Esophagus muscularis mucosa (tissue), 4 donors: ENCODE measurements around the gene DQX1. TPM values are rescaled to one million over a fixed set of nuclear protein-coding genes. Genes with fewer than 3 reads are reported as not detected.
"Not testable (repeated sequence)": the region's sequence is repeated elsewhere in the genome, so short reads cannot be mapped to it uniquely, and the experiment has no call there.

Source experiments
- DNase-seq: peaks from one replicate; pipeline ENCODE4 v3.0.0-alpha.2; 2017; ENCODE audit errors: extremely low spot score
- H3K27ac ChIP-seq, 4 donors: fragments of 200-600 bp; sonication (generic); replicated peaks in 1 of 4; 1 replicate in 3 of 4; 2 replicates in 1 of 4; pipeline ENCODE4 v1.5.1; 2016 to 2019; ENCODE audit warnings: mild to moderate bottlenecking in 1 of 4
- H3K27me3 ChIP-seq, 4 donors: fragments of 200-600 bp; sonication (generic); one replicate each; pipeline versions ENCODE4 v1.5.1 to v1.6.0; 2016 to 2019
- H3K36me3 ChIP-seq, 4 donors: fragments of 200-600 bp; sonication (generic); one replicate each; pipeline ENCODE4 v1.5.1; 2016 to 2019
- H3K4me1 ChIP-seq, 4 donors: fragments of 200-600 bp; sonication (generic); one replicate each; pipeline ENCODE4 v1.5.1; 2016 to 2019
- H3K4me3 ChIP-seq, 4 donors: fragments of 200-600 bp; sonication (generic); 1 replicate in 2 of 4; 2 replicates in 2 of 4; pipeline ENCODE4 v1.5.1; 2016 to 2019; ENCODE audit warnings: mild to moderate bottlenecking in 4 of 4, moderate library complexity in 1 of 4
- H3K9me3 ChIP-seq, 4 donors: fragments of 200-600 bp; sonication (generic); 1 replicate in 3 of 4; 2 replicates in 1 of 4; pipeline ENCODE4 v1.5.1; 2016 to 2019
- EP300 ChIP-seq: sonication (generic); formaldehyde crosslinking; IDR thresholded peaks from one replicate; pipeline ENCODE4 v1.6.1; 2017; ENCODE audit warnings: antibody characterized with exemption
- POLR2A ChIP-seq: fragments of 450-650 bp; IDR thresholded peaks from one replicate; pipeline ENCODE4 v1.6.1; 2017; ENCODE audit warnings: antibody characterized with exemption, moderate library complexity, mild to moderate bottlenecking, low read depth
- POLR2AphosphoS5 ChIP-seq, 2 donors: sonication (generic); formaldehyde crosslinking; IDR thresholded peaks; one replicate each; pipeline ENCODE4 v1.6.1; 2017; ENCODE audit warnings: antibody characterized with exemption in 2 of 2
- WGBS: methylation state at CpG from one replicate; pipeline ENCODE4 v1.1.5; 2018; 5-methylcytosine and 5-hydroxymethylcytosine counted together
- intact Hi-C: fragments of 100-400 bp; cut with DNase I; formaldehyde crosslinking; loops from one replicate; pipeline ENCODE4 v1.15.1; 2023
- total RNA-seq, 4 donors: library from RNA; depleted of rRNA; stranded (reverse); fragments of >200 nt; gene quantifications; one replicate each; pipeline versions ENCODE4 v1.1.0 to v1.2.1, GENCODE V29; 2016
- TF ChIP-seq, protein P1 (sequence below), 3 experiments: fragments of 200-600 bp in 2 of 3; fragments of 450-650 bp in 1 of 3; sonication (generic) in 2 of 3; IDR thresholded peaks; one replicate each; pipeline ENCODE4 v1.5.1; 2017 to 2019; ENCODE audit warnings: antibody characterized with exemption in 3 of 3, mild to moderate bottlenecking in 2 of 3, moderate library complexity in 1 of 3

The DQX1 gene
- total RNA-seq, 4 donors from 2014 or later, result not detected

GRCh38 chr2:74564222-74564621 is 38.2 kb upstream of the DQX1 start:
- intact Hi-C loops, result no loop called here

GRCh38 chr2:74562126-74562775 is 36.2 kb upstream of the DQX1 start:
- H3K4me3 ChIP-seq, result no peak overlapping the region
- 83% methylated on average over 6 of the region's 7 CpGs for WGBS
- no peak for DNase-seq
- TF ChIP-seq POLR2AphosphoS5 (IDR thresholded peaks at IDR 0.05) (no peak), EP300 (no peak), POLR2A (no peak)
- TF ChIP-seq, protein P1, sequence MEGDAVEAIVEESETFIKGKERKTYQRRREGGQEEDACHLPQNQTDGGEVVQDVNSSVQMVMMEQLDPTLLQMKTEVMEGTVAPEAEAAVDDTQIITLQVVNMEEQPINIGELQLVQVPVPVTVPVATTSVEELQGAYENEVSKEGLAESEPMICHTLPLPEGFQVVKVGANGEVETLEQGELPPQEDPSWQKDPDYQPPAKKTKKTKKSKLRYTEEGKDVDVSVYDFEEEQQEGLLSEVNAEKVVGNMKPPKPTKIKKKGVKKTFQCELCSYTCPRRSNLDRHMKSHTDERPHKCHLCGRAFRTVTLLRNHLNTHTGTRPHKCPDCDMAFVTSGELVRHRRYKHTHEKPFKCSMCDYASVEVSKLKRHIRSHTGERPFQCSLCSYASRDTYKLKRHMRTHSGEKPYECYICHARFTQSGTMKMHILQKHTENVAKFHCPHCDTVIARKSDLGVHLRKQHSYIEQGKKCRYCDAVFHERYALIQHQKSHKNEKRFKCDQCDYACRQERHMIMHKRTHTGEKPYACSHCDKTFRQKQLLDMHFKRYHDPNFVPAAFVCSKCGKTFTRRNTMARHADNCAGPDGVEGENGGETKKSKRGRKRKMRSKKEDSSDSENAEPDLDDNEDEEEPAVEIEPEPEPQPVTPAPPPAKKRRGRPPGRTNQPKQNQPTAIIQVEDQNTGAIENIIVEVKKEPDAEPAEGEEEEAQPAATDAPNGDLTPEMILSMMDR (IDR thresholded peaks at IDR 0.05), result no peak
- H3K27me3 ChIP-seq, result peaks cover 0 to 29% (median 0%) of the 10 kb centered on the region in 4 donors
- H3K36me3 ChIP-seq, result no peaks in the 10 kb centered on the region
- intact Hi-C loops, result no loop called here
- no peaks in the 10 kb centered on the region for H3K9me3 ChIP-seq
- no peak overlapping the region for H3K27ac ChIP-seq
- no peaks in the 10 kb centered on the region for H3K4me1 ChIP-seq

More at GRCh38 chr2:74564222-74564621, 38.2 kb upstream of the DQX1 start:
- DNase-seq, result no peak
- no peak for TF ChIP-seq POLR2AphosphoS5 (IDR thresholded peaks at IDR 0.05)
- TF ChIP-seq POLR2A, result no peak
- no peak for TF ChIP-seq EP300
- TF ChIP-seq, protein P1 (IDR thresholded peaks at IDR 0.05), result no peak
- H3K27ac ChIP-seq, result no peak overlapping the region
- no peaks in the 10 kb centered on the region for H3K36me3 ChIP-seq
- no peaks in the 10 kb centered on the region for H3K4me1 ChIP-seq
- H3K4me3 ChIP-seq, result no peak overlapping the region
- H3K27me3 ChIP-seq, result peaks cover 0 to 29% (median 0%) of the 10 kb centered on the region in 4 donors
- no peaks in the 10 kb centered on the region for H3K9me3 ChIP-seq
- WGBS, result 74% methylated on average over 5 of the region's 5 CpGs

DNA sequence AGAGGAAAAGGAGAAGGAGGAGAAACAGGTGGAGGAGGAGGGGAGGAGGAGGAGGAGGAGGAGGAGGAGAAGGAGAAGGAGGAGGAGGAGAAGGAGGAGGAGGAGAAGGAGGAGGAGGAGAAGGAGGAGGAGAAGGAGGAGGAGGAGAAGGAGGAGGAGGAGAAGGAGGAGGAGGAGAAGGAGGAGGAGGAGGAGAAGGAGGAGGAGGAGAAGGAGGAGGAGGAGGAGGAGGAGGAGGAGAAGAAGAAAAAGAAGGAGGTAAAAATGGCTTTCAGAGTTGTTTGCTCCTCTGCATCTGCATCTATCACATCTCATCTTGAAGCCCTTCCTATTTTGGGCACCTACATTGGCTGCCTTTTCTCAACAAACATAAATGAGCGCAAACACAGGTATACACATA is 35.0 kb upstream of the DQX1 start:
- H3K4me3 ChIP-seq, intact Hi-C loops, H3K9me3 ChIP-seq, H3K27ac ChIP-seq, H3K4me1 ChIP-seq, DNase-seq, H3K36me3 ChIP-seq: not testable (repeated sequence)
- 94% methylated on average over 1 of the region's 1 CpG for WGBS
- H3K27me3 ChIP-seq, result peaks cover 0 to 29% (median 0%) of the 10 kb centered on the region in 4 donors

GRCh38 chr2:74560591-74560990 is 34.6 kb upstream of the DQX1 start:
- H3K4me1 ChIP-seq, result peaks cover 3 to 4% (median 4%) of the 10 kb centered on the region in 4 donors
- H3K27ac ChIP-seq, result no peak overlapping the region
- peaks cover 0 to 11% (median 7%) of the 10 kb centered on the region in 4 donors for H3K36me3 ChIP-seq
- 73% methylated on average over 5 of the region's 6 CpGs for WGBS
- no peak for DNase-seq
- peaks cover 0 to 29% (median 0%) of the 10 kb centered on the region in 4 donors for H3K27me3 ChIP-seq
- no peaks in the 10 kb centered on the region for H3K9me3 ChIP-seq
- TF ChIP-seq EP300 (no peak), POLR2AphosphoS5 (IDR thresholded peaks at IDR 0.05) (no peak), POLR2A (no peak)
- TF ChIP-seq, protein P1 (IDR thresholded peaks at IDR 0.05), result no peak
- intact Hi-C loops, result no loop called here
- no peak overlapping the region for H3K4me3 ChIP-seq

DNA sequence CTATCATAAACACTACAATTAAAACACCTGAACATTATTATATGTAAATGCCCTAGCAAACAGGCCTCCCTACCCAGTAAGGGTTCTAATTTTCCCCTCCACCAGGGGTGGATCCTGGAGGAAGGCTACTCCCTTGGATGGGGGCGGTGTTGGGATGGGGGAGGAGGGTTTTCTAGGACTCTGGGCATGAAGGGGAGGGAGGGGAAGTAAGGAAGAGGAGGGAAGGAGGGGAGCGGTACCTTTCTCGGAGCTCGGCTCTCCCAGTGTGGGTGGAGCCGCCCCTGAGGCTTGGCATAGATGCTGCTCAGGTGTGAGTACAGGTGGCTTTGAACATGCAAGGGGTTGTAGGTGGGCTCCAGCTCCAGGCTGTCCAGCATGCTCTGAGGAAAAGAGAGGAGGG is 33.9 kb upstream of the DQX1 start:
- Histone ChIP-seq H3K4me1 (peaks cover 7 to 11% (median 11%) of the 10 kb centered on the region in 4 donors), H3K36me3 (peaks cover 0 to 11% (median 7%) of the 10 kb centered on the region in 4 donors), H3K9me3 (no peaks in the 10 kb centered on the region), H3K27ac (no peak overlapping the region), H3K4me3 (no peak overlapping the region), H3K27me3 (peaks cover 0 to 29% (median 0%) of the 10 kb centered on the region in 4 donors)
- intact Hi-C loops, result no loop called here
- WGBS, result 36% methylated on average over 5 of the region's 5 CpGs
- DNase-seq, result no peak
- no peak for TF ChIP-seq EP300
- no peak for TF ChIP-seq POLR2A
- TF ChIP-seq, protein P1 (IDR thresholded peaks at IDR 0.05), result no peak
- no peak for TF ChIP-seq POLR2AphosphoS5 (IDR thresholded peaks at IDR 0.05)
